Measurements from ENCODE around the gene FADS3.
A peak's percentile ranks its signal among the peaks of the same experiment; 100 is the strongest.

Gene FADS3

DNA sequence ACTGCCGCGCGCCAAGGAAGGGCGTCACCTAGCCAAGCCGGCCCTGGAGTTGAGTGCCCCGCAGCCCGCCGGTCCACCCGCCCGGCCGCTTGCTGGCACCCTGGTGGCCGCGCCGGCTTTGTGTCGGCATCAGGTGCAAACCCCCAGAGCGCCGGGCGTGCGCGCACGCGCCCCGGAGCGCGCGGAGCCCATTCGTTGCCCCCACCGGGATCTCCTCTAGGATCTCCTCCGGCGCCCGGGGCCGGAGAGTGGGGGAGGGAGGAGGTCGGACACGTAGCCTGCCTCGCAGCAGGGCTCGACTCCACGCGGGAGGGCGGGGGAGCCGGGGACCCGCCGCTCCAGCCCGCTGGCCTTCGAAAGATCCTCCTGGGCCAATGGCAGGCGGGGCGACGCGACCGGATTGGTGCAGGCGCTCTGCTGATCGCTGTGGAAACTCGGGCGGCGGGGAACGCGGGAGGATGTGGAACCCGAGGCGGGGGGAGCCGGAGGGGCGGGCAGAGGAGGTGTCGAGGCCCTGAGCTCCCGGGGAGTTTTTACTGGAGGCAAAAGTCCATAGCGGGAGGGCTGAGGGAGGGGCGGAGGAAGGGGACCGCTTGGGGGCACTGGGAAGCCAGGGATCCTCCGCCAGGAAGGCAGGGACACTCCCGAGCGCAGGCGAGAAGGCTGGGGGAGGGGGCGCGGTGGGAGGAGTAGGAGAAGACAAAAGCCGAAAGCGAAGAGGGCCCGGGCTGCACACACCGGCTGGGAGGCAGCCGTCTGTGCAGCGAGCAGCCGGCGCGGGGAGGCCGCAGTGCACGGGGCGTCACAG lies 63.6 kb downstream of the FADS3 start, which contains the start of gene FADS2:
TSS of gene FADS2 (plus strand) at position 730 of the 808 bp plus-strand sequence. CDS start 91 bp downstream, outside the sequence.
- H3K4me3 ChIP-seq (ENCODE audit: low read length), result peak within 1 kb of the TSS; percentile 68
- no peaks in the 10 kb centered on the region for H3K36me3 ChIP-seq (ENCODE audit: control insufficient read depth, insufficient read depth, low read length)
- DNase-seq (ENCODE audit: low read depth, low spot score), result peak; percentile 74
- no peaks in the 10 kb centered on the region for H3K27me3 ChIP-seq (ENCODE audit: control insufficient read depth, insufficient read depth, low read length)
- H3K4me1 ChIP-seq (ENCODE audit: control insufficient read depth, insufficient read depth, low read length), result peaks cover 2% of the 10 kb centered on the region
- whole genome bisulfite sequencing (ENCODE audit: insufficient coverage, insufficient read length), result no CpG with 5 or more reads among the region's 83 CpGs
- no peaks in the 10 kb centered on the region for H3K9me3 ChIP-seq (ENCODE audit: control insufficient read depth, insufficient read depth, low read length)
- peak within 1 kb of the TSS; percentile 15 for H3K27ac ChIP-seq (ENCODE audit: low read length)

DNA sequence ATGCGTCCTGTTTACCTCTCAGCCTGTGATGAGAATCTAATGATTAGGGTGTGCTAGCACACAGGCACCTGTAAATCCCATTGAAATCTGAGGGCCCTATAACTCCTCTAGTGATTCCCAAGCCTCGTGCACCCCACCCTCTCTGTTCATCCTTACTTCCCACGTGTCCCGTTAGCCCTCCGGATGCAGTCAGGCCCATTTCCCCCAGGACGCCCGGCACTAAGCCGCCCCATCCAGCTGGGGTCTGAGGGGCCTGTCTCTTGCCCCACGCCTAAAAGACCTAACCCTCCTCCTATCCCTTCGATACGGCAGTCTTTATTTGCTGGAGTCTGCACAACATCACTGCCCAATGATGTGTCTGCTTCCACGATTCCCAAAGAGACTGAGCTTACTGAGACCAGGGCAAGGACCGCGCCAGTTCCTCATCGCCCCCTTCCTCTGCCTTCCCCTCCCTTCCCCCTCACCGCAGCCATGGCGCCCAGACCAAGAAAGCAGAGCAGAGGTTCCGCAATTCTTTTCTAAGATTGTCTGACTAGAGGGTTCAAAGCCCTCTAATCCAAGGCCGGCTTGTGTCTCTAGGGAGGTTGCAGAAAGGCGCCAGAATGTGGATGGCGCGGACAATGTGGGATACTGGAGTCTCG lies 64.3 kb downstream of the FADS3 start:
- peak overlapping the region; percentile 68; the same call in 1 of the 2 replicates for H3K4me3 ChIP-seq (ENCODE audit: low read length)
- no peak for DNase-seq (ENCODE audit: low read depth, low spot score)
- H3K27ac ChIP-seq (ENCODE audit: low read length), result peak overlapping the region; percentile 15
- no peaks in the 10 kb centered on the region for H3K36me3 ChIP-seq (ENCODE audit: control insufficient read depth, insufficient read depth, low read length)
- no peaks in the 10 kb centered on the region for H3K4me1 ChIP-seq (ENCODE audit: control insufficient read depth, insufficient read depth, low read length)
- no peaks in the 10 kb centered on the region for H3K9me3 ChIP-seq (ENCODE audit: control insufficient read depth, insufficient read depth, low read length)
- WGBS (ENCODE audit: insufficient coverage, insufficient read length), result no CpG with 5 or more reads among the region's 23 CpGs
- H3K27me3 ChIP-seq (ENCODE audit: control insufficient read depth, insufficient read depth, low read length), result no peaks in the 10 kb centered on the region

Measured in iPS DF 6.9 (cell line).